Measurements from ENCODE around the gene RAD54L.
"Not testable (repeated sequence)": the region's sequence is repeated elsewhere in the genome, so short reads cannot be mapped to it uniquely, and the experiment has no call there.

Gene RAD54L

GRCh38 chr1:46247436-46248121 is at the start of gene RAD54L:
Gene RAD54L, plus strand, starts transcription at chr1:46247763. Its CDS starts 643 bp downstream, at chr1:46248406.
- peak; percentile 98 for DNase-seq

GRCh38 chr1:46197964-46198811 is 49.4 kb upstream of the RAD54L start, which contains the start of gene POMGNT1:
Gene POMGNT1, minus strand, starts transcription at chr1:46198434. Its CDS starts 613 bp downstream, at chr1:46197821.
- DNase-seq, result peak; percentile 76

- DNase-seq, result no peak
Observed at GRCh38 chr1:46199233-46199749, 48.3 kb upstream of the RAD54L start.

GRCh38 chr1:46203738-46204405 is 43.7 kb upstream of the RAD54L start:
- DNase-seq, result no peak

- no peak for DNase-seq
Observed at GRCh38 chr1:46204406-46204742, 43.2 kb upstream of the RAD54L start.

GRCh38 chr1:46205141-46205540 is 42.4 kb upstream of the RAD54L start:
- DNase-seq, result no peak

- no peak for DNase-seq
Observed at GRCh38 chr1:46205791-46206190, 41.8 kb upstream of the RAD54L start.

GRCh38 chr1:46206399-46206798 is 41.2 kb upstream of the RAD54L start:
- DNase-seq, result no peak

GRCh38 chr1:46210561-46210960 is 37.0 kb upstream of the RAD54L start:
- no peak for DNase-seq

GRCh38 chr1:46211051-46211450 is 36.5 kb upstream of the RAD54L start:
- DNase-seq, result no peak

- DNase-seq, result no peak
Observed at GRCh38 chr1:46215504-46215903, 32.1 kb upstream of the RAD54L start.

- DNase-seq, result peak; percentile 67
Observed at GRCh38 chr1:46218443-46218842, 29.1 kb upstream of the RAD54L start.

- peak; percentile 27 for DNase-seq
Observed at GRCh38 chr1:46219551-46220520, 27.7 kb upstream of the RAD54L start.

- DNase-seq, result no peak
Observed at GRCh38 chr1:46220808-46221207, 26.8 kb upstream of the RAD54L start.

- DNase-seq, result no peak
Observed at GRCh38 chr1:46221749-46222148, 25.8 kb upstream of the RAD54L start.

- DNase-seq, result not testable (repeated sequence)
Observed at GRCh38 chr1:46223055-46223454, 24.5 kb upstream of the RAD54L start.

GRCh38 chr1:46223472-46223943 is 24.1 kb upstream of the RAD54L start:
- peak; percentile 80 for DNase-seq

GRCh38 chr1:46224966-46225365 is 22.6 kb upstream of the RAD54L start:
- no peak for DNase-seq

GRCh38 chr1:46231231-46231630 is 16.3 kb upstream of the RAD54L start:
- not testable (repeated sequence) for DNase-seq

GRCh38 chr1:46236882-46237281 is 10.7 kb upstream of the RAD54L start:
- DNase-seq, result no peak

- DNase-seq, result not testable (repeated sequence)
Observed at GRCh38 chr1:46238865-46239264, 8.7 kb upstream of the RAD54L start.

- DNase-seq, result not testable (repeated sequence)
Observed at GRCh38 chr1:46241733-46242132, 5.8 kb upstream of the RAD54L start.

Measured in NCI-H69 (cell line).